KOPT-K1 (cell line): Measurements from ENCODE around the gene RNF175.

ENCODE experiments used
- H3K27ac ChIP-seq: fragments of 200-600 bp; sonication (generic); 2 replicates; pipeline ENCODE4 v1.5.1; 2016; ENCODE audit warnings: antibody characterized with exemption, mild to moderate bottlenecking, low read depth, low read length; ENCODE audit not compliant: poor library complexity, severe bottlenecking
- H3K36me3 ChIP-seq: fragments of 200-600 bp; sonication (generic); 2 replicates; pipeline ENCODE4 v1.5.1; 2017; ENCODE audit warnings: antibody characterized with exemption, mild to moderate bottlenecking, low read length, moderate library complexity; ENCODE audit not compliant: insufficient read depth
- H3K9me3 ChIP-seq: fragments of 200-600 bp; sonication (generic); 2 replicates; pipeline ENCODE4 v1.5.1; 2017; ENCODE audit warnings: antibody characterized with exemption, low read length, mild to moderate bottlenecking; ENCODE audit not compliant: insufficient read depth, poor library complexity, severe bottlenecking

RNF175 gene

GRCh38 chr4:153759407-153760316 is at the start of gene RNF175:
Gene RNF175, minus strand, starts transcription at chr4:153760024. Its CDS starts 162 bp downstream, at chr4:153759862.
- Histone ChIP-seq H3K27ac (no peak within 1 kb of the TSS), H3K36me3 (no peaks in the 10 kb centered on the region), H3K9me3 (no peaks in the 10 kb centered on the region)

- Histone ChIP-seq H3K27ac (no peak overlapping the region), H3K36me3 (no peaks in the 10 kb centered on the region), H3K9me3 (no peaks in the 10 kb centered on the region)
Observed at GRCh38 chr4:153809307-153809706, 49.5 kb upstream of the RNF175 start.

DNA sequence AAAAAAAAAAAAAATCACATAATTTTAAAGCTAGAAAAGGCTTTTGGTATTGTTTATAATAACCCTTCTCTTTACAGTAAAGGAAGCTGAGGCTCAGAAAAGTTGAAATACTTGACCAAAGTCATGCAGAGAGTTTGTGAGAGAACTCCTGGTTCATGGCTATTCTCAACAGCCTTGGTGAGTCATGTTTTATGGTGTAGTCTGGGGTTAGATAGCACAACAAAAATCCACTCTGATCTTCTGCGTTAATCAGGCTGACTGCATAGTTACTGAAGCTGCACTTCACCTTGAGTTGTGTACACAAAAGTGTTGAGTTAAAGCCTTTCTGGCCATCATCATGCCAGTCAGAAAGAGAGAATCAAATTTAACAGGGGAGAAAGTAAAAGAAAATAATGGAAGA is 48.4 kb upstream of the RNF175 start:
- Histone ChIP-seq H3K9me3 (no peaks in the 10 kb centered on the region), H3K36me3 (no peaks in the 10 kb centered on the region), H3K27ac (no peak overlapping the region)

- no peaks in the 10 kb centered on the region for H3K9me3 ChIP-seq
- H3K27ac ChIP-seq = no peak overlapping the region
- H3K36me3 ChIP-seq = no peaks in the 10 kb centered on the region
Observed at GRCh38 chr4:153806073-153806472, 46.2 kb upstream of the RNF175 start.

DNA sequence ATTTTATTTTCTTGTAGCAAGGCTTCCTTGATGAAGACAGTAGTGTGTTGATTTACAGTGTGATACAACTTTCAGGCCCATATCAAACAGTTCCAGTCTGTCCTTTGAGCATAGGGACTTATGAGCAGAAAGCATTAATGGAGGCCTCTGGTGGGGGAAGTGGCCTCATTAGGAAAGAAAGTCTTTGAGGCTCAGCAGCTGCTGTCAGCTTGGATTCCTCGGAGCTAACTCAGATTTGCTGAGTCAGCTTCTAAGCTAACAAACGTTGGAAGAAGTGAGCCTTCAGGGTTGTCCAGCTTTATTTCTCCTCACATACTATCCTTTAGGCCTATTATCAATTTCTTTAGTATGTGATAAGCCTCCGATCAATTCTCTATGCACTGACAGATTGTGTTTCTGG is 44.9 kb upstream of the RNF175 start:
- Histone ChIP-seq H3K27ac (no peak overlapping the region), H3K9me3 (no peaks in the 10 kb centered on the region), H3K36me3 (no peaks in the 10 kb centered on the region)

- Histone ChIP-seq H3K27ac (no peak overlapping the region), H3K9me3 (no peaks in the 10 kb centered on the region), H3K36me3 (no peaks in the 10 kb centered on the region)
Observed at GRCh38 chr4:153799694-153800074, 39.9 kb upstream of the RNF175 start.

DNA sequence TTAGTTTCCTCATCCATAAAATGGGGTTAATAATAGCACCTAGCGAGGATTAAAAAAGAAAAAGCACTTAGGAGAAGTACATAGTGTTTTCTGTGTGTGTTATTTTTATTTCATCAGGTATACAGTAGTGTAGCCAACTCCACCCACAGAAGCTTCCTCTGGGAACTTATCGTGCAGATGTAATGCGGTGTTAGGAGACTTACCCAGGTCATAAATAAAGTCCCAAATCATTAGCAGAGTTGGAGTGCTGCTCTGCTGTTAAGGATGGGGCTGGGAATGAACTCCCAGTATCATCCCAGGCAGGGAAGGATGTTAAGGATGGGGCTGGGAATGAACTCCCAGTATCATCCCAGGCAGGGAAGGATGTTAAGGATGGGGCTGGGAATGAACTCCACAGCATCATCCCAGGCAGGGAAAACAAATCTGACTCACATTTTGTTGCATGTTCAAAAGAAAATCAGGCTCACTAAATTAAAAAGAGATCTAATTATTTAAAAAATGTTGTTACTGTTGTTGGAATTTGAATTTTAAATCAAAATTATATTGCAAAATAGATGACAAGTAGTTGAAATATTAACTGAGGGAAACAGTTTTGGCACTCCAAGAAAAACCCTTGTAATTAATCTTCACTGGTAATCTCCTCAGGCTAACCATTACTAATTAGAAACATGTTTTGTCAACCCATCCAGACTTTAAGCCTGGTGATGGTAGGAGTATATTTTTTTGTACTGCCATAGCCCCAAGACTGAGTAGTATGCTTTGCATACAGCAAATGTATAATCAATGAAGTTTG is 39.3 kb upstream of the RNF175 start:
- H3K9me3 ChIP-seq = no peaks in the 10 kb centered on the region
- H3K36me3 ChIP-seq = no peaks in the 10 kb centered on the region
- H3K27ac ChIP-seq = no peak overlapping the region

DNA sequence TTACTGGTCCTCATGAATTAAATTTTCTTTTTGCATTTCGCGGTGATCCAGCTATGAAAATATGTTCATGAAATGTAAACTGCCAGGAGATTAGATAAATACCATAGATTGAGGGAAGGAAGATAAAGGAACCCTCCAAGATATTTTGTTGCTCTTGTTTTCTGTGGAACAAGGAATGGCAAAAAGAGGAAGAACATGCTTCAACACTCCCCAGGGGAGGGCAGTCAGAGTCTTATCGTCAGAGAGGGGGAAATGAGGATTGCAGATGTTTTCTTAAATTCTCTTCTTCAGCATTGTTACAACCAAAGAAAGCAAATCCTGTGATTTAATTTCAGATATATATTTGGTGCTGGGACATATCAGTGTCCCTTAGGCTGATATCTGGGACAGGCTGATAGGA is 38.6 kb upstream of the RNF175 start:
- H3K9me3 ChIP-seq = no peaks in the 10 kb centered on the region
- H3K36me3 ChIP-seq = no peaks in the 10 kb centered on the region
- no peak overlapping the region for H3K27ac ChIP-seq

- Histone ChIP-seq H3K36me3 (no peaks in the 10 kb centered on the region), H3K27ac (no peak overlapping the region), H3K9me3 (no peaks in the 10 kb centered on the region)
Observed at GRCh38 chr4:153794006-153794405, 34.2 kb upstream of the RNF175 start.

DNA sequence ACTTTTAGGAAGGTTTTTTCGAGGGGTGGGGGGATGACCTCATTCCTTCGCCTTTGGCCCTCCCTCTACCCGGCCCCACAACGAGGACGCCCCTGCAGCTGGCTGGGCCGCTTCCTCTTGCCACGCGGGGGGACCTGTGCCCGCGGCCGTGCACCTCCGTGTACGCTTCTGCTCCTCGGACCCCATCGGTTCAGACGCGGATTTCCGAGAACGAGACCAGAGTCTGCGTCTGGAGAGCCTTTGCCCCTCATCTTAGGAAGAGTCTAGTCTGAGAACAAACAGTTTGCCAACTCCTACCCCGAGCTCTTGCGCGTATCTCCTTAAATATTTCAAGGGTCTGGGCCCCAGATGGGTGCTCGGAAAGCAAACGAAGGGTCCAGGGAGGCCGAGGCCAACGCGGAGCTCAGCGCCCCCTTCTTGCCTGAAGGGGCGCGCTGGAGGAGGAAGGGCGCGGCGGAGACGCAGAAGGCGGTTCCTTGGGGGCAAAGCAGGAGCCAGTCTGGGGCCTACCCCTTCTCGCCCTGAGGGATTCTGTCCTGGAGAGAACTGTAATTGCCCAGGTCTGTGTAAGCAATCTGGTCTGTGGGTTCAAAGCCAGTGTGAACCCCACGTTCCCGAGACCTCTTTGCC is 32.9 kb upstream of the RNF175 start:
- Histone ChIP-seq H3K36me3 (no peaks in the 10 kb centered on the region), H3K27ac (no peak overlapping the region), H3K9me3 (no peaks in the 10 kb centered on the region)

DNA sequence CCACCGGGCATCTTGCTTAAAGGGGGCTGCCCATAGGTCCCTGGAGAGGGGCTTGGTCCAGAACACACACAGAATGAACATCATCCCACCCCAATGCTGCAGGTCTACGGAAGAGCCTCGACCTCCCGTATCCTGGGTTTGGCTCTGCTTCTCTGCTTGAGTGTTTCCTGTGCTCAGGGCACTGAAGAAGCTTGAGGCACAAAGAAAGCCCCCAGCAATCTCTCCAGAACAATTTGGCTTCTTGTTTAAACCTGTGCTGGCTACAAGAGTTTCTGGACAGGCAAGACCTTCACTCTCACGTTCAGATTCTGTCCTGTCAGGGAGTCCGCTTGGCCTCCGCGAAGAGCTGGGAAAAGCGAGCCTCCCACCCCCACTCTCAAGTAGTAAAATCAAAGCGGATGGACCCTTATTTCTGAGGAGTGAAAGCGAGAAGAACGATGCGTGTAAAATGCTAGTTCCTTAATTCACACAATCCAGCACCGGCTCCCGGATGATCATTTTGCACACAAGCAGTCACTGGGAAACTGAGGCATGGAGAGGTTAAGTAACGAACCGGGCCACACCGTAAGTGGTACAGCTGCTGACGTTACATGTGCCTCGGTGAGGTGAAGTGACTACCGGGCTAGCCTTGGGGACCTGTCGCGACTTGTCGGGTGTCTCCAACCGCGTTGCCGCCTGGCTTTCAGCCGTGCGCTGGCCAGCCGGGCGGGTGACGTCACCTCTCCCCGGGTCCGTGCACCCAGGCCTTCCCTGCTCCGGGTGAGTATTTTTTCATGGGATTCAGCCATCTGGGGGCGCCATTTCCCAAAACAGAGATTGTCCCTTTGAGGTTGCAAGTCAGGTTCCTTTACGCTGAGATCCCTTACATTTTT is 32.2 kb upstream of the RNF175 start:
- H3K36me3 ChIP-seq = no peaks in the 10 kb centered on the region
- H3K27ac ChIP-seq = no peak overlapping the region
- H3K9me3 ChIP-seq = no peaks in the 10 kb centered on the region

GRCh38 chr4:153790962-153791551 is 31.2 kb upstream of the RNF175 start:
- no peaks in the 10 kb centered on the region for H3K36me3 ChIP-seq
- H3K27ac ChIP-seq = no peak overlapping the region
- no peaks in the 10 kb centered on the region for H3K9me3 ChIP-seq

DNA sequence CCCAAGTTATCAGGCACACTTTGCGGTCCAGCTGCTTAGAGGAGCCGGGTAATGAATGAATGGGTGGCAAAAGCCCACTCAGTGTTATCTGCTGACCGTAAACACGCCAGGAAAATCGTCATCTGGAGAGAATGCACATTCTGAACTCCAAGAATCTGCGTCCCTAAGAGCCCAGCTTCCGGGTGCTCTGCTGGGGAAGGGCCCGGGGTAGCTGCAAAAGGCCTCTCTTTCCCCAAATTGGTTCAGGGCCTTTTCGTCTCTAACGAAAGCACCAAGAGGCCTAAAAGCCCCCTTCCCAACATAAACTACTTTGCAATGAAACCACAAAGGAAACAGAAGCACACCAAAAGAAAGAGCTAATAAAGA is 30.7 kb upstream of the RNF175 start:
- Histone ChIP-seq H3K9me3 (no peaks in the 10 kb centered on the region), H3K27ac (no peak overlapping the region), H3K36me3 (no peaks in the 10 kb centered on the region)

DNA sequence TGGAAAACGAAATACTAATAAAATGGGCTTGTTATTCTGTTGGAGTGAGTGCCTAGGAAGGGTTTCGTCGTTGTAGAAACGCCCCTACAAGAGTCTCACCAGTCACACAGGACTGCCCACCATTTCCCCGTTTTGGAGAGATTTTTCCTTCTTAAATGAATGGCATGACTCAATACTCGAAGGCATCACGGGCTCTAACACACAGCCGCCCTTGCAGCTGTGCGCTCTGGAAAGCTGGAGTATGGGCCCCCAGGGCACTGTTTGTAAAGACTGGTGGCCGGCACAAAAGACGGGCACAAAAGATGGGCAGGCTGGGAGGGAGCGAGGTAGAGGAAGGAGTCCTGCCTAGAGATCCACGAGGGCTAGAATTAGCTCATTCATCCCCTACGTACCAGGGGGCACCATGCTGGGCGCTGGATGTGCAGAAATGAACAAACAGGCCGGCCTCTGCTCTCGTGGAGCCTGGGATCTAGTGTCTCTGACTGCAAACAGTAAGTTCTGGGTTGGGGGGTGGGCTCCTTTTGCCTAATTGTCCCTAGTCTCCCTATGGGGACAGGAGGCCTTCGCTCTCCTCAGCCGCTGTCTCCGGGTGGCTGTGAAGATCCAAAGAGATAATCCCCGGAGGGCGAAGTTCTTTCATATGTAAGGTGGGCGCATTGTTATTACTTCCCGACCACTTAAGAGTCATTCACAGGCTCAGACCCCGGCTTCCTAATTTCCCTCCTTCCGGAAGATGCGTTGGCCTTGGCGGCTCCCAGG is 30.1 kb upstream of the RNF175 start:
- no peaks in the 10 kb centered on the region for H3K36me3 ChIP-seq
- H3K9me3 ChIP-seq = no peaks in the 10 kb centered on the region
- H3K27ac ChIP-seq = no peak overlapping the region
